ENCODE data around the gene CACNA2D1.

Gene CACNA2D1

DNA sequence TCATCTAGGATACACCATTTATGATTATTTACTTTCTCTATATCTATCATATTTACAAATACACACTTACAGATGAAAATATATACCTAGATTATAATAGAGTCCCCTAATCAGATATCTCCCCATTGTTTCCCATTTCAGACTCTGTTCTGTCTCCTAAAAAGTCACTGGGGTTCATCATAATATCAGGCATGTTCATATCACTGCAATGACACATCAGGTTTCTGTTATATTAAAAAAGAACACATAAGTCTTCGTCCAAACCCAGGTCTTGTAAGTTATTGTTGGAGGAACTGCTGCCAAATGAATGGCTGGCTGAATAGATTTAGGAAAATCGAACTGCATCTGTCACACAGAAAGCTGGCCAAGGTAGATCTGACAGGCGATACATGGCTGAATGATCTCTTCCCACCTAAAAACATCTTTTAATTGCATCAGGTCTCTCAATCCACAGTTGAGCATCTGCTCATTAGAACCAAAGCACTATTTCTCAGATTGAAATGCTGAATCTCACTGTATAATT lies 178.7 kb downstream of the CACNA2D1 start:
- DNase-seq (ENCODE audit: extremely low read depth, insufficient read length), result no peak

DNA sequence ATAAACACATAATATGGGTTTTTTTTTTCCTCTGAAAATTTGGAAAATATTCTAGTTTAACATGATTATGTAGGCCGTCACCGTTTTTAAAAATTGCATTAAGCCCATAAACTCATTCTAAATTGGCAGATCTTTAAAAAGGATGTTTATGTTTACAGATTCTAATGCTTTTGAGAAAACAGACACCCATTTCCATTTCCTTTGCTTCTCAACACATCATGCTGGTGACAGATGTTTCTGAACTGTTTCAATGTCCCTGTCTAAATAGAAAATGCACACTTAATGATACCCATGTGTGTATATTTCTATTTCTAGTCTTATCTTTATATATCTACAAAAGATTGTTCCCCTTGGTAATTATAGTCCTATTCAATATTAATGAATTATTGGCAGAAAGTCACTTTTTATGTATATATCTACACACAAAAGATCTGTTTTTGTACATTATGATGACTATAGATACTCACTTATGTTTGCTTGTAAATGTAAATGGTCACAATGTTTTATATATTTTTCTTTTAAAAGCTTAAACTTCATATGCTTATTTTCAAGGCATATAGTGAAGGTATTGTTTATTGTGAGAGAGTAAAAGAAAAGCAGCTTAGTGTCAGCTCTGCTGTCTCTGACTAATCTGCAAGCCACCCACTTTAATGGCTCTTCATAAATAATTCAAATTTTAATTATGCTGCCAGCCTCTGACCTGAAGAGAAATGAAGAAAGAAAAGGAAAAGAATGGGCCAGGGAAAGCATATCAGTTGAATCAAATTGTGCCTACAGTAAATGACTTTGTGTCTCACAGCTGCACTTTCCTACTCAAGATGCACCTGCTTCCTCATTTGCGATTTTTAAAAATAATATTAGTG lies 179.4 kb downstream of the CACNA2D1 start:
- TF ChIP-seq, protein P1, sequence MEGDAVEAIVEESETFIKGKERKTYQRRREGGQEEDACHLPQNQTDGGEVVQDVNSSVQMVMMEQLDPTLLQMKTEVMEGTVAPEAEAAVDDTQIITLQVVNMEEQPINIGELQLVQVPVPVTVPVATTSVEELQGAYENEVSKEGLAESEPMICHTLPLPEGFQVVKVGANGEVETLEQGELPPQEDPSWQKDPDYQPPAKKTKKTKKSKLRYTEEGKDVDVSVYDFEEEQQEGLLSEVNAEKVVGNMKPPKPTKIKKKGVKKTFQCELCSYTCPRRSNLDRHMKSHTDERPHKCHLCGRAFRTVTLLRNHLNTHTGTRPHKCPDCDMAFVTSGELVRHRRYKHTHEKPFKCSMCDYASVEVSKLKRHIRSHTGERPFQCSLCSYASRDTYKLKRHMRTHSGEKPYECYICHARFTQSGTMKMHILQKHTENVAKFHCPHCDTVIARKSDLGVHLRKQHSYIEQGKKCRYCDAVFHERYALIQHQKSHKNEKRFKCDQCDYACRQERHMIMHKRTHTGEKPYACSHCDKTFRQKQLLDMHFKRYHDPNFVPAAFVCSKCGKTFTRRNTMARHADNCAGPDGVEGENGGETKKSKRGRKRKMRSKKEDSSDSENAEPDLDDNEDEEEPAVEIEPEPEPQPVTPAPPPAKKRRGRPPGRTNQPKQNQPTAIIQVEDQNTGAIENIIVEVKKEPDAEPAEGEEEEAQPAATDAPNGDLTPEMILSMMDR (IDR thresholded peaks at IDR 0.05; ENCODE audit: insufficient read depth, low read length, poor library complexity, severe bottlenecking), result no peak
- no peak overlapping the region for H3K4me3 ChIP-seq (replicated peaks; ENCODE audit: low read depth, low read length)
- H3K36me3 ChIP-seq (ENCODE audit: control insufficient read depth, insufficient read depth, low read length), result no peaks in the 10 kb centered on the region
- H3K27me3 ChIP-seq (replicated peaks; ENCODE audit: control insufficient read depth, insufficient read depth, low read length), result no peaks in the 10 kb centered on the region
- DNase-seq (ENCODE audit: extremely low read depth, insufficient read length), result no peak

More for the DNA sequence above, 178.7 kb downstream of the CACNA2D1 start:
- TF ChIP-seq, protein P1 (IDR thresholded peaks at IDR 0.05; ENCODE audit: insufficient read depth, low read length, poor library complexity, severe bottlenecking), result no peak
- H3K36me3 ChIP-seq (ENCODE audit: control insufficient read depth, insufficient read depth, low read length), result no peaks in the 10 kb centered on the region
- H3K4me3 ChIP-seq (replicated peaks; ENCODE audit: low read depth, low read length), result no peak overlapping the region
- no peaks in the 10 kb centered on the region for H3K27me3 ChIP-seq (replicated peaks; ENCODE audit: control insufficient read depth, insufficient read depth, low read length)

DNA sequence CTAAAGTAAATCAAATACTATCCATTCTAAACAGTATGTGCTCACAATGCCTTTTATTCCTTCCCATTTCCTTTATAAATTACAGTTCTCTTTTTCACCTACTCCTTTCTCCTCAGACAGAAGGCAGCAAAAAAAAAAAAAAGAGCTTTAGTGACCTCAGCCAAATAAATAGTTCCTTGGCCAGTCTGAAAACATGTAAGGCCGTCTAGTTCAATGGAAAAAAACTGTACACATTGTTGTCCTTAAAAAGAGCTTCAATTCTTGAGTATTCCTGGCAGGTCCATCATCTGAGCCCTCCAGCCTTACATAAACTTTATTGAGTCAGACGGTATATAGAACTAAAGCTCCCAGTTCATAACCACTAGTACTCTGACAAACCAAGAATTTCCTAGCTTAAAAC lies 185.4 kb downstream of the CACNA2D1 start:
- H3K27me3 ChIP-seq (replicated peaks; ENCODE audit: control insufficient read depth, insufficient read depth, low read length), result no peaks in the 10 kb centered on the region; the same call in 1 of the 2 replicates
- no peaks in the 10 kb centered on the region for H3K36me3 ChIP-seq (ENCODE audit: control insufficient read depth, insufficient read depth, low read length)
- no peak for DNase-seq (ENCODE audit: extremely low read depth, insufficient read length)
- TF ChIP-seq, protein P1 (IDR thresholded peaks at IDR 0.05; ENCODE audit: insufficient read depth, low read length, poor library complexity, severe bottlenecking), result no peak
- H3K4me3 ChIP-seq (replicated peaks; ENCODE audit: low read depth, low read length), result no peak overlapping the region

DNA sequence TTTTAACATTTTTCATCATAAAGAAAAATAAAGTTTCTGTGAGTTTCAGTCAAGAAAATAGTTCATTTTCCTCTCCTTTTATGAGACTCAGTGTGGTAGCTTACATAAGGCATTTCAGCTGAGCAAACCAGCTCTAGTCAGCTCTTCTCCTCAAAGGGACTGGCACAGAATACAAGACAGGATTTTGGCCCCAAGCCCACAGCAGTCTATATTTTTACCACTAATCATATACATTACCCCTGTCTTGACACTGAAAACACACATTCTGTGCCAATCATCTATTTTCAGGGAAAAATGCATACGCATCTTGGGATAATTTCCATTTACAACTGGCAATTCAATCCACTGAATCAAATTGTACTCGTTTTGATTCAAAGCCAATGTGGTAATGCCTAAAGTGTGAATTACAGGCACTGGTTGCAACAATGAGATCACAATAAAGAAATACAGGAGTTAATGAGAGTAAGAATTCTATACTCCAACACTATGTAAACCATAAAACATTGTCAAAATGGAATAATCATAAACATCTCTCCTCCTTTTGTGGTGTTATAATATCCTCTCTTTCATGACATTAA lies 186.4 kb downstream of the CACNA2D1 start:
- TF ChIP-seq, protein P1 (IDR thresholded peaks at IDR 0.05; ENCODE audit: insufficient read depth, low read length, poor library complexity, severe bottlenecking), result no peak
- H3K36me3 ChIP-seq (ENCODE audit: control insufficient read depth, insufficient read depth, low read length), result no peaks in the 10 kb centered on the region
- no peaks in the 10 kb centered on the region; the same call in 1 of the 2 replicates for H3K27me3 ChIP-seq (replicated peaks; ENCODE audit: control insufficient read depth, insufficient read depth, low read length)
- DNase-seq (ENCODE audit: extremely low read depth, insufficient read length), result no peak
- no peak overlapping the region for H3K4me3 ChIP-seq (replicated peaks; ENCODE audit: low read depth, low read length)

DNA sequence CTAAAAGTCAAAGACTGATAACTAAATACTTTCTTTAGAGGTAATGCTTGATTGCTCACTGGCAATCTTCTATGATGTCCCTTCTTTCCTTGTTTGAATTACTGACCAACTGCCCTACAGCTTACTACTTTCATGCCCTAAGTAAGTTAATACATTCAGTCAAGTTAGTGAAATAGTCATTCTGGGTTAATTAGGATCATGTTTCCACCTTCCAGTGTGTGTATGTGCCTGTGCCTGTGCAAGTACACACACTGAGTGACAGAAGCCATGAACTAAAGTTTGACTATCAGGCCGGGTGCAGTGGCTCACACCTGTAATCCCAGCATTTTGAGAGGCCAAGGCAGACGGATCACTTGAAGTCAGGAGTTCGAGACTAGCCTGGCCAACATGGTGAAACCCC lies 187.9 kb downstream of the CACNA2D1 start:
- TF ChIP-seq, protein P1 (IDR thresholded peaks at IDR 0.05; ENCODE audit: insufficient read depth, low read length, poor library complexity, severe bottlenecking), result no peak
- Histone ChIP-seq H3K27me3 (replicated peaks; ENCODE audit: control insufficient read depth, insufficient read depth, low read length) (no peaks in the 10 kb centered on the region; the same call in 1 of the 2 replicates), H3K36me3 (ENCODE audit: control insufficient read depth, insufficient read depth, low read length) (no peaks in the 10 kb centered on the region), H3K4me3 (replicated peaks; ENCODE audit: low read depth, low read length) (no peak overlapping the region)
- DNase-seq (ENCODE audit: extremely low read depth, insufficient read length), result no peak

All from GM06990 (cell line).